ENCODE data around the gene LINGO4. TPM values are rescaled to one million over a fixed set of nuclear protein-coding genes. Genes with fewer than 3 reads are reported as not detected.

LINGO4 gene
- total and polyA plus RNA-seq, 2 of the 13 experiments (the other 11 are each of a cell fraction or from before 2014, with no cell fraction given) = 0.02 to 0.05 TPM

DNA sequence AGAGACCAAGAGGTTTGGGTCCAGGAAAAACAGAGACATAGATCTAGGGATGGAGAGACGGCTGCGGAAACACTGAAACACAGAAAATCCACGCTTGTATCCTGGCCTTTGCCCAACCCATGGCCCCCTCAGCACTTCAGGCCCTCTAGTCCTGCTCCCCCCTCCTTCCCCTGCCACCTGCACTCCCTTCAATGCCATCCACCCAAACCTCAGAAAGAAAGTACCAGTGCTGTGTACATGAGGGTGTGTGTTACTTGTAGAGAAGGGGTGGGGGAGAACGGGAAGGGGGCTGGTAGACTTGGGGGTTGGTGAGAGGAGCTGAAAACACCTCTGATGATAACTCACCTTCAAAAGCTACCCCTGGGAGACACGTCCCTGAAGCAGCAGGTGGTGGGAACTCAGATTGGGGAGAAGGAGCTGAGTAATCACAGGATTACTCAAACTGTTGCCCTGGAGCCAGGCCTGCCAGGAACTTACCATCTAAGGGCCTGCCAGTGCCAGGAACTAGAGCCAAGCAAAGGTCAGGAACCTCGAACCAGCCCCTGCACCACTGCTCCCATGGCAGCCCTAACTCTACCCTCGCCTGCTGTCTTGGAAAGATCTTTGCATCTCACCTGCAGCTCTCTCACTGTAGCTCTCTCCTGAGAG, 14.9 kb upstream of the LINGO4 start:
- H2AFZ ChIP-seq (ENCODE audit: low read length) = no peak overlapping the region
- DNase-seq (ENCODE audit: low spot score) (no peak), FAIRE-seq (no peak), ATAC-seq (no peak)
- BruUV-seq (replicated peaks) = no TSS peak
- H3K9ac ChIP-seq (ENCODE audit: insufficient read depth, low read depth, low read length) = no peak overlapping the region
- in situ Hi-C loops (cut with HindIII; ENCODE audit: extremely low pct_ligation_motif_present, low pct_unique_long_range_greater_than_20kb) = no loop called here
- TF ChIP-seq ZSCAN30 (CRISPR knock-in tag; IDR thresholded peaks at IDR 0.05) (no peak), TMF1 (CRISPR knock-in tag; IDR thresholded peaks at IDR 0.05; ENCODE audit: low read depth) (no peak), GATA4 (IDR thresholded peaks at IDR 0.05; ENCODE audit: borderline replicate concordance, low read depth) (no peak), HNRNPH1 (optimal IDR thresholded peaks at IDR 0.05; ENCODE audit: low read depth, low read length) (no peak), FOXK1 (CRISPR knock-in tag; IDR thresholded peaks at IDR 0.05; ENCODE audit: borderline replicate concordance, low read depth) (no peak)
- TF ChIP-seq, protein P1, sequence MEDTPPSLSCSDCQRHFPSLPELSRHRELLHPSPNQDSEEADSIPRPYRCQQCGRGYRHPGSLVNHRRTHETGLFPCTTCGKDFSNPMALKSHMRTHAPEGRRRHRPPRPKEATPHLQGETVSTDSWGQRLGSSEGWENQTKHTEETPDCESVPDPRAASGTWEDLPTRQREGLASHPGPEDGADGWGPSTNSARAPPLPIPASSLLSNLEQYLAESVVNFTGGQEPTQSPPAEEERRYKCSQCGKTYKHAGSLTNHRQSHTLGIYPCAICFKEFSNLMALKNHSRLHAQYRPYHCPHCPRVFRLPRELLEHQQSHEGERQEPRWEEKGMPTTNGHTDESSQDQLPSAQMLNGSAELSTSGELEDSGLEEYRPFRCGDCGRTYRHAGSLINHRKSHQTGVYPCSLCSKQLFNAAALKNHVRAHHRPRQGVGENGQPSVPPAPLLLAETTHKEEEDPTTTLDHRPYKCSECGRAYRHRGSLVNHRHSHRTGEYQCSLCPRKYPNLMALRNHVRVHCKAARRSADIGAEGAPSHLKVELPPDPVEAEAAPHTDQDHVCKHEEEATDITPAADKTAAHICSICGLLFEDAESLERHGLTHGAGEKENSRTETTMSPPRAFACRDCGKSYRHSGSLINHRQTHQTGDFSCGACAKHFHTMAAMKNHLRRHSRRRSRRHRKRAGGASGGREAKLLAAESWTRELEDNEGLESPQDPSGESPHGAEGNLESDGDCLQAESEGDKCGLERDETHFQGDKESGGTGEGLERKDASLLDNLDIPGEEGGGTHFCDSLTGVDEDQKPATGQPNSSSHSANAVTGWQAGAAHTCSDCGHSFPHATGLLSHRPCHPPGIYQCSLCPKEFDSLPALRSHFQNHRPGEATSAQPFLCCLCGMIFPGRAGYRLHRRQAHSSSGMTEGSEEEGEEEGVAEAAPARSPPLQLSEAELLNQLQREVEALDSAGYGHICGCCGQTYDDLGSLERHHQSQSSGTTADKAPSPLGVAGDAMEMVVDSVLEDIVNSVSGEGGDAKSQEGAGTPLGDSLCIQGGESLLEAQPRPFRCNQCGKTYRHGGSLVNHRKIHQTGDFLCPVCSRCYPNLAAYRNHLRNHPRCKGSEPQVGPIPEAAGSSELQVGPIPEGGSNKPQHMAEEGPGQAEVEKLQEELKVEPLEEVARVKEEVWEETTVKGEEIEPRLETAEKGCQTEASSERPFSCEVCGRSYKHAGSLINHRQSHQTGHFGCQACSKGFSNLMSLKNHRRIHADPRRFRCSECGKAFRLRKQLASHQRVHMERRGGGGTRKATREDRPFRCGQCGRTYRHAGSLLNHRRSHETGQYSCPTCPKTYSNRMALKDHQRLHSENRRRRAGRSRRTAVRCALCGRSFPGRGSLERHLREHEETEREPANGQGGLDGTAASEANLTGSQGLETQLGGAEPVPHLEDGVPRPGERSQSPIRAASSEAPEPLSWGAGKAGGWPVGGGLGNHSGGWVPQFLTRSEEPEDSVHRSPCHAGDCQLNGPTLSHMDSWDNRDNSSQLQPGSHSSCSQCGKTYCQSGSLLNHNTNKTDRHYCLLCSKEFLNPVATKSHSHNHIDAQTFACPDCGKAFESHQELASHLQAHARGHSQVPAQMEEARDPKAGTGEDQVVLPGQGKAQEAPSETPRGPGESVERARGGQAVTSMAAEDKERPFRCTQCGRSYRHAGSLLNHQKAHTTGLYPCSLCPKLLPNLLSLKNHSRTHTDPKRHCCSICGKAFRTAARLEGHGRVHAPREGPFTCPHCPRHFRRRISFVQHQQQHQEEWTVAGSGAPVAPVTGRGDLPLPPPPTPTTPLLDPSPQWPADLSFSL (CRISPR knock-in tag; IDR thresholded peaks at IDR 0.05) = no peak
- POLR2A ChIA-PET = no interaction called here
- H3K4me2 ChIP-seq (ENCODE audit: low read depth, low read length) = no peak overlapping the region
- no peaks in the 10 kb centered on the region for H3K27me3 ChIP-seq (ENCODE audit: control insufficient read depth in 1 of 2, insufficient read depth in 2 of 2, low read length in 2 of 2)
- H3K9me3 ChIP-seq (ENCODE audit: low read length) = no peaks in the 10 kb centered on the region
- no peaks in the 10 kb centered on the region for H3K36me3 ChIP-seq (replicated peaks in 1 of 2; ENCODE audit: control insufficient read depth in 1 of 2, insufficient read depth in 2 of 2, low read length in 2 of 2)
- no peaks in the 10 kb centered on the region for H3K4me1 ChIP-seq (ENCODE audit: insufficient read depth, low read length)
- CTCF ChIA-PET (ENCODE audit: low intra/inter-chr PET ratio, low total read pairs) = no interaction called here
- H3K79me2 ChIP-seq (ENCODE audit: insufficient read depth, low read length) = no peaks in the 10 kb centered on the region
- no peaks in the 10 kb centered on the region for H4K20me1 ChIP-seq (ENCODE audit: insufficient read depth, low read length)
- WGBS (ENCODE audit: low lambda C conversion rate) = 90% methylated on average over 5 of the region's 7 CpGs
- intact Hi-C loops (cut with micrococcal nuclease; ENCODE audit: unreplicated experiment) = no loop called here
- H3K27ac ChIP-seq (ENCODE audit: extremely low read length, insufficient read depth, low read length) = no peak overlapping the region
- H3K4me3 ChIP-seq (replicated peaks in 1 of 3; ENCODE audit: insufficient read depth in 1 of 3, low read depth in 2 of 3, low read length in 3 of 3) = no peak overlapping the region

All from HepG2 (cell line).